ELR (cell line): ENCODE results near the gene SERINC3.
"Not testable (repeated sequence)": the region's sequence is repeated elsewhere in the genome, so short reads cannot be mapped to it uniquely, and the experiment has no call there.

Experiments
- DNase-seq: peaks from one replicate; pipeline ENCODE4 v3.0.0-alpha.2; 2015; ENCODE audit warnings: low read depth

SERINC3 gene

DNA sequence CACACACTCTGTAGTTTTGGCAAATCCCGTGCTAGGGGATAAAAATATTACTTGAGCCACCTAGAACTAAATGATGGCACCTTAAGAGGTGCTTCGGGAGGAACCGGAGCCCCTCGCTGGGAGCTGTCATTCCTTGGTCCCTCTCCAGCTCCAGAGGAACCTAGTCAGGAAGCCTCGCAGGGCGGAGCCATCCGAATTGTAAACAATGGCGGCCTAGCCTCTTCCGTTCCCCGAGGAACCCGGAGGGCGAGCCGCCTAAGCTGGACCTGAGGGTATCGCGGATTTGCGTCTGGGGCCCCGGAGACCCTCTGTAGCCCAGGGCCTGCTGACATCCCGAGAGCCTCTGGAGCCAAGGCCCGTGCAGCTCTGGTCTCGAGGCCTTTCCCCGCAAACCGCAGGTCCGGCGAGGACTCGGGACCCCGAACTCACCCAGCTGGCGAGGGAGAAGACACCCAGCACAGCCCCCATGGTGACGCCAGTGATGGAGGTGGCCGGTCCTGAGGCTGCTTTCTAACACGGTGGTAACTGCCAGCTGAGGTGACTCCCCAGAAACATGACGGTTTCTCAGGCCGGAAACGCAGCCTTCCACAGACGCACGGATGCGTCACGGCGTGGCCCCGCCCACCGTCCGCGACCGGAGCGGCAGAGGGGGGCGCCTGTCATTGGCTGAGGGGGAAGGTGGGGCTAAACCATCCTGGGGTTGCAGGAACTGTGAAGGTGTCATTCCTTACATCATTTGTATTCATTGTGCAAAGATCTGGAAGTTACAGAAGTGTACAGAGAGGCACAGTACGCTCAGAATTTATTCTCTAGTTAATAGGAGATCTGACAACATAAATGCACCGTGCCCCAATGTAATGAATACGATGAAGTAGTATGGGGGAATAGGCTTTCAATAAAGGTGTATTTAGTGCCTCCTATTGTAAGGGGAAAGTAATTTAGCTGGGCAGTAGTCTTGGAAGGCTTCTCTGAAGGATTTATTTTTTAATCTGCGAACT lies at the start of gene SERINC3:
TSS of gene SERINC3 (minus strand) at position 587 of the 998 bp plus-strand sequence. CDS start at position 468, 119 bp downstream.
- DNase-seq: peak; percentile 98

GRCh38 chr20:44571362-44571988 lies 49.6 kb upstream of the SERINC3 start:
- DNase-seq: no peak

- DNase-seq: no peak
Observed at GRCh38 chr20:44570367-44570766, 48.5 kb upstream of the SERINC3 start.

GRCh38 chr20:44566811-44567210 lies 44.9 kb upstream of the SERINC3 start:
- DNase-seq: no peak

DNA sequence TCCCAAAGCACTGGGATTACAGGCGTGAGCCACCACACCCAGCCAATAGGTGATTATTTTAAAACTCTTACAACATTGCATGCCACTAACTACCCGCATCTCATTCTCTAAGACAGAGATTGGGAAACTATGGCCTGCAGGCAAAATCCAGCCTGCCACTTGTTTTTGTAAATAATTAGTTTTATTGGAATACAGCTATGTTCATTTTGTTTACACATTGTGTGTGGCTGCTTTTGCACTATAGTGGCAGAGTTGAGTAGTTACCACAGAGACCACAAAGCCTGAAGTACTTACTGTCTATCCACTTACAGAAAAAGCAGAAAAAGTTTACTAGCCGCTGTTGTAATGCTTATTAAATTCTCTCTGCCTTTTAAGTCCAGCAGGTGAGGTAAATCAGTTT lies 44.1 kb upstream of the SERINC3 start:
- DNase-seq: no peak

DNA sequence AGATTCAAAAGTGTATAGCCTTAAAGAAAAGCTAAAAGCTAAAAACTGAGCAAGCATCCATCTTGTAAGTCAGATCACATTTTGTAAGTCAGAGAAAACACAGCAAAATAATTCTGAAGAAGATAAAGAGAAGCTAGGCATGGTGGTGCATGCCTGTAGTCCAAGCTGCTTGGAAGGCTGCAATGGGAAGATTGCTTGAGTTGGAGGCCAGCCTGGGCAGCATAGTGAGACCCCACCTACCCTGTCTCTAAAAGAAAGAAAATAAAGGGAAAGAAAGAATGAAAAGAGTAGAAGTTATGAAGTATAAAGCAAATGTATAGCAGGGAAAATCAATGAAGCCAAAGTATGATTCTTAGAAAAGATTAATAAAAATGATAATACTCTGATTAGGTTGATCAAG lies 40.0 kb upstream of the SERINC3 start:
- DNase-seq: no peak

DNA sequence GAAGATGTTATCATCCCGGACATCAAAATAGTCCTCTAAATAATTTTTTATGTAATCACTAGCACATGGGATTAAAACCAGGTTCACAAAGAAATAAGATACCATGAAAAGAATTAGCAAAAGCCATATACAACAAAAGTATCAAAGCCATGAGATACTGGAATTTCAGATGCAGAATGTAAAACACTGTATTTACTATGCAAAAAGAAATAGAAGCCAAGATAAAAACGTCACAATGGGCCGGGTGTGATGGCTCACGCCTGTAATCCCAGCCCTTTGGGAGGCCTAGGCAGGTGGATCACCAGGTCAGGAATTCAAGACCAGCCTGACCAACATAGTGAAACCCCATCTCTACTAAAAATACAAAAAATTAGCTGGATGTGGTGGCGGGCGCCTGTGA lies 38.9 kb upstream of the SERINC3 start:
- not testable (repeated sequence) for DNase-seq

GRCh38 chr20:44560229-44560628 lies 38.4 kb upstream of the SERINC3 start:
- DNase-seq: no peak

DNA sequence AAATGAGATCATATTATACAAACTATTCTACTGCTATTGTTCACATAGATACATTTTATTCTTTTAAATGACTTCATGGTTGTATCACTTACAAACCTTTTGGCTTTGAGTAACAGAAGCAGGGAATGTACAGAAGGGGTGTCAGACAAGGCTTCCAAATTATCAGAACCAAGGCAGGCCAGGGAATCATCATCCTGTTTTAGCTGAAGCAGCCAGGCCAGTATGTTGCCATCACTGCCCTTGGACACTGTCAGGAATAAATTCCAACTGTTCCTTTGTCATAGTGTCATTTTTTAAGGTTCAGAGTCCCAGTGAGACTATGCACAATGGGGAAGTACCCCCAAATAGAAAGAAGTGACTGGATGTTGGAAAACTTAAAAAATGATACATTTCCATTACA lies 37.4 kb upstream of the SERINC3 start:
- DNase-seq: no peak

GRCh38 chr20:44552950-44553908 lies 31.4 kb upstream of the SERINC3 start:
- DNase-seq: peak; percentile 87

DNA sequence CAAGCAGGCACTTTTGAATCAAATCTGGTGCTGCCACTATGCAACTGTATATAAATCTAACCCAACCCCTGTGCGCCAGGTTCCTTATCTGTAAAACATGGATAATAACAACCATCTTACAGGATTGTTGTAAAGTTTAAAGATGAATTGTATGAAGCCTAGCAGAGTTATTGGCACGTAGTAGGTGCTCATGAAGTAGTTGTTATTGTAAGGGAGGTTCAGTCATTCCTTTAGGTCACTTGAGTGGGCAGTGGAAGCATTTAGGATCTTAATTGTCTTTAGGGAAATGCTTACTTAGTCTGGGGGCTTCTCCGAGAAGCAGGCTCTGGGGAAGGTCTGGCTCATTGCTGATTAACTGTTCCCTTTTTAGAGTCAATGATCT lies 30.7 kb upstream of the SERINC3 start:
- DNase-seq: no peak

- DNase-seq: no peak
Observed at GRCh38 chr20:44552050-44552449, 30.2 kb upstream of the SERINC3 start.

DNA sequence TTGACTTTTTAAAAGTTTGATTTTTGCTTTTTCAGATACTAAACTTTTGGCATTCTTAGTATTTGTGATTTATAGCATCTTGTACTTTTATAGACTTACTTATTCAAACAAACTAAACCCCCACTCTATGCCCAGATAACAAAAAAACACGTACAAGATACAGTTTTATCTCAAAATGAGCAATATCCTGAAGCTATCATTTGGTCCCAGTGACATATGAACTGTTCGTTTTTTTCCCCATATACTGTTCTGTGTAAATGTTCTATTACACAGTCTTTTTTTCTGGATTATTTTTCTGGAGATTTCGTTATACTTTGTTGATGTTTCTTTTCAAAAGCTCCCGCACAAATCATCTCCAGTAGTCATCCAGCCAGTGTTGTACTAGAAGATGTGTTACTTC lies 27.3 kb upstream of the SERINC3 start:
- DNase-seq: no peak

DNA sequence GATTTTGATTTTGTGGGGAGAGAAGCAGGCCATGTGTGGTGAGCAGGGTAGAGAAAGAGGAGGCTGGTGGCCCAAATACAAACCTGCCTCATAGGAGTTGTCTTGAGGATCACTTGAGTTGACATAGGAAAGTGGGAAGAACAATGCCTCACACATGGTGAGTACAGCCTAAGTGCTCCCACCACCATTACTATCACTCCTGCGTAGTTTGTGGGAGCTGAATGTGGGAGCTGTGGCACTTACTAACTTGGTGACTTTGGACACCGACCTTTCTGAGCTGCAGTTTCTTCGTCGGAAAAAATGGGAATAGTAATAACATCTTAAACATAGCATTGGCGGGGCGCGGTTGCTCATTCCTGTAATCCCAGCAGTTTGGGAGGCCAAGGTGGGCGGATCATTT lies 25.5 kb upstream of the SERINC3 start:
- no peak for DNase-seq

GRCh38 chr20:44544263-44544662 lies 22.4 kb upstream of the SERINC3 start:
- no peak for DNase-seq

DNA sequence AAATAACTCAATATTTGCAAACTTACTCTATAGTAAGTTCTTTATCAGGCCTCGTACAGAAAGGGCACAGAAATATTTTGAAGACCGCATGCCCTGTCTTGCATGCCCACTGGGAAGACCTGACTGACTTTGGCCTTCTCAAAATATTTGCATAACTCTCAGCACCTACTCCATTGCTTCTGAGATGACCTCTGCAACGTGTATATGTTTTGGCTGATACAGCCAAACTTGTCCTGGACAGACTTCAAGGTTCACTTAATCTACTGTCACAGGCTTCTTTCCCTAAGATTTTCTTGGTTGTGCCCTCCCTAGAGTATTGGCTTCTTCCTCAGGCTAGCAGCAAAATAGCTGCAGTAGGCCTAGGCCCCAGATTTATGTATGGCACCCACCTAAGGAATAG lies 21.5 kb upstream of the SERINC3 start:
- DNase-seq: no peak

DNA sequence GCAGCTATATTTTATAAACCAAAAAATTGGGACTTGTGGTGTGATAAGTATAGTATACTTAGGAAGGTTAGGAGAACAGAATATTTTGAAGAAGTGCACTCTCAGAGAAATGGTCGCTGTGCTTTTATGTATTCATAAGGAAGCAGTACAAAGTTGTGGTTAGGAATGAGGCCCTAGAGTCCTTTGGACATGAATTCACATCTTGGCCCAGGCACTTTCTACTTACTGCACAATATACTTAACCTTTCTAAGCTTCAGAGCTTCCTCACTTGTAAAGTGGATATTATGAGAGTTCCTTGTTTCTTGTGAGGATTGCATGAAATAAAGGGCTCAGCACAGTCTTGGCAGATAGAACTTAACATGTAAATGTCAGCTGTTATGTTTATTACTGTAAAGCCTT lies 21.0 kb upstream of the SERINC3 start:
- DNase-seq: no peak

DNA sequence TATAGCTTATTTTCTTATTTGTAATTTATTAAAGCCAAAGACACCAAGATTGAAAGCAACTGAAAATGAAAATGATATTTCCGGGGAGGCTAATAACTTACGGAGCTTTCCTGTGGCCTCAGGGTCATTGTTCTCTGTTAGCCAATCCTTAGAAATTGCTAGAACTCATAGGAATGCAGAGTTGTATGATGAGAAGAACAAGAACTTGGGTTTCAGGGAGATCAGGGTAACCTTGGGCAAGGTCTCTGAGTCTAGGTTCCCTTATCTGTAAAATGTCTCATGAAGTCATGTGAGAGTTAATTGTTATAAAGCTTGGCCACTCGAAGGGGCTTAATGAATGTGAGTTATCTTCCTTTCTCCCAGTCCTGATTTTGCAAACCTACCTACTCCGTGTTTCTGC lies 20.1 kb upstream of the SERINC3 start:
- no peak for DNase-seq

- peak; percentile 90 for DNase-seq
Observed at GRCh38 chr20:44540834-44541233, 19.0 kb upstream of the SERINC3 start.

DNA sequence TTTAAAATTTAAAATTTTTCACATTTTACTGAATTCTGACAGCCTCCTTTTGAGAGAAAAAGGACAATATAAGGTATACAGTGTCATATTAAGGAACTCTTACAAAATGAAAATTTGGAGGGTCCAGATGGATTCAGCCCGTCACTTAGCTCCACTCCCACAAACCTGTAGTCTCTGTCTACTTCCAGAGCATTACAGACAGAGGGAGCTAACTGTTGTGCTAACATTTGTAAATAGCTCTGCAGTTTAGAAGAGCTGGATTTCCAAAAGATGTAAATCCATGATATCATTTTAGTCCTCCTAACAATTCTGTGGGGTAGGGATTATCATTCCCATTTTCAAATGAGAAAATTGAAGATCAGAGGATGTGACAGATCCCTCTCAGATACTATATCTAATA lies 16.1 kb upstream of the SERINC3 start:
- no peak for DNase-seq

- DNase-seq: no peak
Observed at GRCh38 chr20:44536175-44536574, 14.3 kb upstream of the SERINC3 start.

- DNase-seq: no peak
Observed at GRCh38 chr20:44533928-44534327, 12.1 kb upstream of the SERINC3 start.
